IMR-90 (cell line): ENCODE measurements around the gene SLC37A4. TPM values are rescaled to one million over a fixed set of nuclear protein-coding genes. Genes with fewer than 3 reads are reported as not detected.

Experiments used
- ATAC-seq: fragments of 200-7000 bp; cut with Tn5 transposase; 2 replicates; pipeline ENCODE4 v1.9.1; 2020; ENCODE audit warnings: low read depth, mild to moderate bottlenecking, moderate library complexity
- BruUV-seq: library from RNA; stranded (reverse); fragments of 400-500 nt; replicated peaks from 2 replicates; lab custom pipeline; 2021; lab: Mats Ljungman, UMichigan
- CTCF ChIA-PET: fragments of 300-600 bp; formaldehyde crosslinking; extraction: SDS; loops from one replicate; lab custom pipeline; 2021; ENCODE audit warnings: antibody characterized with exemption; lab: Yijun Ruan, JAX
- POLR2A ChIA-PET: fragments of 300-600 bp; sonication (Branson Sonifier 250); formaldehyde crosslinking; loops from one replicate; lab custom pipeline; 2022; ENCODE audit warnings: antibody characterized with exemption; ENCODE audit not compliant: unreplicated experiment; lab: Charles Lee
- DNase-seq: peaks from one replicate; pipeline ENCODE4 v3.0.0; 2013
- H2AFZ ChIP-seq: replicated peaks from 2 replicates; pipeline ENCODE3; 2013; ENCODE audit warnings: low read length, mild to moderate bottlenecking; ENCODE audit not compliant: poor library complexity
- H2AK5ac ChIP-seq: 2 replicates; pipeline ENCODE4 v1.6.1; 2013; ENCODE audit warnings: low read depth, low read length, inconsistent platforms
- H2AK9ac ChIP-seq: replicated peaks from 2 replicates; pipeline ENCODE3; 2013; ENCODE audit warnings: mild to moderate bottlenecking, low read depth, low read length, moderate library complexity; ENCODE audit not compliant: poor library complexity
- H2BK120ac ChIP-seq: 2 replicates; pipeline ENCODE4 v1.6.1; 2013; ENCODE audit warnings: low read depth, low read length, inconsistent platforms
- H2BK15ac ChIP-seq: 3 replicates; pipeline ENCODE4 v1.6.1; 2013; ENCODE audit warnings: low read depth, low read length, inconsistent platforms
- H2BK20ac ChIP-seq: 2 replicates; pipeline ENCODE4 v1.6.1; 2013; ENCODE audit warnings: low read depth, mild to moderate bottlenecking, inconsistent platforms, low read length, moderate library complexity
- H2BK5ac ChIP-seq: 2 replicates; pipeline ENCODE4 v1.6.1; 2013; ENCODE audit warnings: mild to moderate bottlenecking, low read depth, low read length, inconsistent platforms; ENCODE audit not compliant: poor library complexity, severe bottlenecking
- H3K14ac ChIP-seq: replicated peaks from 2 replicates; pipeline ENCODE4 v1.6.1; 2013; ENCODE audit warnings: low read depth, low read length, inconsistent platforms
- H3K18ac ChIP-seq: 2 replicates; pipeline ENCODE4 v1.6.1; 2013; ENCODE audit warnings: low read depth, low read length, control low read depth
- H3K23ac ChIP-seq: 2 replicates; pipeline ENCODE4 v1.6.1; 2013; ENCODE audit warnings: low read depth, low read length, inconsistent platforms
- H3K27ac ChIP-seq: 2 replicates; pipeline ENCODE4 v1.5.1; 2013; ENCODE audit warnings: mild to moderate bottlenecking, control low read depth, low read length; ENCODE audit not compliant: insufficient read depth
- H3K27me3 ChIP-seq: 2 replicates; pipeline ENCODE4 v1.6.1; 2013; ENCODE audit warnings: low read length; ENCODE audit not compliant: control insufficient read depth, insufficient read depth
- H3K36me3 ChIP-seq: 2 replicates; pipeline ENCODE4 v1.6.1; 2013; ENCODE audit warnings: low read length, mixed read lengths; ENCODE audit not compliant: control insufficient read depth, insufficient read depth
- H3K4ac ChIP-seq: 2 replicates; pipeline ENCODE4 v1.6.1; 2013; ENCODE audit warnings: low read depth, low read length, inconsistent platforms
- H3K4me1 ChIP-seq: 2 replicates; pipeline ENCODE4 v1.6.1; 2013; ENCODE audit warnings: low read length, mixed read lengths; ENCODE audit not compliant: control insufficient read depth, insufficient read depth
- H3K4me2 ChIP-seq: 2 replicates; pipeline ENCODE4 v1.6.1; 2013; ENCODE audit warnings: low read depth, mild to moderate bottlenecking, control low read depth, low read length, moderate library complexity
- H3K4me3 ChIP-seq: 2 replicates; pipeline ENCODE4 v1.5.1; 2013; ENCODE audit warnings: low read depth, mild to moderate bottlenecking, control low read depth, low read length, moderate library complexity; ENCODE audit not compliant: insufficient read depth
- H3K56ac ChIP-seq: 2 replicates; pipeline ENCODE4 v1.6.1; 2013; ENCODE audit warnings: low read length, inconsistent platforms; ENCODE audit not compliant: insufficient read depth; ENCODE audit errors: extremely low read depth
- H3K79me1 ChIP-seq, 2 experiments: 2 replicates each; pipeline ENCODE4 v1.6.1; 2013; ENCODE audit warnings: low read length in 2 of 2, inconsistent platforms in 1 of 2, low read depth in 1 of 2
- H3K9ac ChIP-seq: 2 replicates; pipeline ENCODE4 v1.6.1; 2013; ENCODE audit warnings: low read depth, low read length, control low read depth
- H3K9me1 ChIP-seq: 2 replicates; pipeline ENCODE4 v1.6.1; 2013; ENCODE audit warnings: low read length, inconsistent platforms; ENCODE audit not compliant: insufficient read depth
- H3K9me3 ChIP-seq: 2 replicates; pipeline ENCODE4 v1.6.1; 2013; ENCODE audit warnings: low read length; ENCODE audit not compliant: control insufficient read depth, insufficient read depth
- H4K20me1 ChIP-seq: 2 replicates; pipeline ENCODE4 v1.6.1; 2013; ENCODE audit warnings: low read length, inconsistent platforms; ENCODE audit not compliant: insufficient read depth
- H4K5ac ChIP-seq: 2 replicates; pipeline ENCODE4 v1.6.1; 2013; ENCODE audit warnings: mild to moderate bottlenecking, low read depth, low read length, control low read depth
- H4K8ac ChIP-seq, 2 experiments: 2 replicates each; pipeline ENCODE4 v1.6.1; 2013; ENCODE audit warnings: low read depth in 2 of 2, low read length in 2 of 2, control low read depth in 1 of 2, inconsistent platforms in 1 of 2
- H4K91ac ChIP-seq: 2 replicates; pipeline ENCODE4 v1.6.1; 2013; ENCODE audit warnings: low read depth, low read length, inconsistent platforms; ENCODE audit not compliant: insufficient read depth
- BHLHE40 ChIP-seq: fragments of 150-350 bp; IDR thresholded peaks from 2 replicates; pipeline ENCODE4 v1.6.1; 2016; ENCODE audit warnings: mild to moderate bottlenecking, low read depth, low read length
- CEBPB ChIP-seq: IDR thresholded peaks from 2 replicates; pipeline ENCODE4 v1.6.1; 2012; ENCODE audit warnings: low read depth, low read length, improper control_type of control experiment
- CHD1 ChIP-seq: IDR thresholded peaks from 2 replicates; pipeline ENCODE4 v1.6.1; 2012; ENCODE audit warnings: low read depth, low read length, improper control_type of control experiment
- CTCF ChIP-seq: conservative IDR thresholded peaks from 2 replicates; pipeline ENCODE4 v1.5.1; 2012; ENCODE audit warnings: mild to moderate bottlenecking, low read depth, low read length, improper control_type of control experiment
- ELK1 ChIP-seq: fragments of 150-350 bp; IDR thresholded peaks from 2 replicates; pipeline ENCODE4 v1.6.1; 2016; ENCODE audit warnings: low read depth, mild to moderate bottlenecking, low read length, moderate library complexity, borderline replicate concordance
- FOS ChIP-seq: fragments of 150-350 bp; IDR thresholded peaks from 2 replicates; pipeline ENCODE4 v1.6.1; 2016; ENCODE audit warnings: low read depth, low read length
- MAFK ChIP-seq: IDR thresholded peaks from 2 replicates; pipeline ENCODE4 v1.6.1; 2012; ENCODE audit warnings: low read depth, low read length, improper control_type of control experiment
- MAZ ChIP-seq: IDR thresholded peaks from 2 replicates; pipeline ENCODE4 v1.6.1; 2012; ENCODE audit warnings: low read depth, mild to moderate bottlenecking, low read length, improper control_type of control experiment, moderate library complexity, borderline replicate concordance
- MXI1 ChIP-seq: IDR thresholded peaks from 2 replicates; pipeline ENCODE4 v1.6.1; 2012; ENCODE audit warnings: low read depth, mild to moderate bottlenecking, low read length, moderate library complexity, borderline replicate concordance
- NFE2L2 ChIP-seq: fragments of 150-350 bp; IDR thresholded peaks from 2 replicates; pipeline ENCODE4 v1.6.1; 2016; ENCODE audit warnings: low read depth, mild to moderate bottlenecking, low read length
- POLR2A ChIP-seq: IDR thresholded peaks from 2 replicates; pipeline ENCODE4 v1.6.1; 2012; ENCODE audit warnings: mild to moderate bottlenecking, low read depth, low read length
- RAD21 ChIP-seq: IDR thresholded peaks from 2 replicates; pipeline ENCODE4 v1.6.1; 2012; ENCODE audit warnings: low read length, improper control_type of control experiment
- RCOR1 ChIP-seq: IDR thresholded peaks from 2 replicates; pipeline ENCODE4 v1.6.1; 2012; ENCODE audit warnings: mild to moderate bottlenecking, low read length, improper control_type of control experiment; ENCODE audit not compliant: insufficient replicate concordance
- RFX5 ChIP-seq: IDR thresholded peaks from 2 replicates; pipeline ENCODE4 v1.8.0; 2012; ENCODE audit warnings: low read depth, mild to moderate bottlenecking, low read length, moderate library complexity
- SMC3 ChIP-seq: fragments of 150-350 bp; IDR thresholded peaks from 2 replicates; pipeline ENCODE4 v1.6.1; 2016; ENCODE audit warnings: low read depth, mild to moderate bottlenecking, antibody characterized with exemption, low read length, moderate library complexity
- whole genome bisulfite sequencing, 2 experiments: methylation state at CpG; one replicate each; pipeline versions ENCODE4 v1.1.5 to v1.1.7; 2013; ENCODE audit warnings: missing lambda C conversion rate in 2 of 2; ENCODE audit not compliant: insufficient read length in 1 of 2; ENCODE audit errors: extremely low coverage in 2 of 2; 5-methylcytosine and 5-hydroxymethylcytosine counted together
- dilution Hi-C: fragments of 300-500 bp; cut with HindIII; formaldehyde crosslinking; loops from one replicate; pipeline ENCODE4 v1.14.3; 2018; ENCODE audit warnings: low sequenced_read_pairs; ENCODE audit not compliant: unreplicated experiment
- in situ Hi-C: fragments of 300-500 bp; cut with MboI; formaldehyde crosslinking; loops from 3 replicates; pipeline ENCODE4 v1.14.3; 2019; ENCODE audit warnings: low sequenced_read_pairs, inconsistent platforms, mixed read lengths
- intact Hi-C: fragments of 100-400 bp; cut with micrococcal nuclease; formaldehyde crosslinking; loops from 2 replicates; pipeline ENCODE4 v1.10.0; 2022
- polyA plus RNA-seq, 3 experiments: library from polyadenylated mRNA; depleted of rRNA; stranded (reverse); fragments of >200 nt; gene quantifications; 2 replicates each; pipeline ENCODE4 v1.2.3, GENCODE V29; 2012; ENCODE audit warnings: low replicate concordance in 1 of 3
- total RNA-seq: library from RNA; depleted of rRNA; stranded (reverse); fragments of >200 nt; gene quantifications from 2 replicates; pipeline ENCODE4 v1.2.3, GENCODE V29; 2012
- TF ChIP-seq, protein P1 (sequence below): fragments of 150-350 bp; IDR thresholded peaks from 2 replicates; pipeline ENCODE4 v1.6.1; 2017; ENCODE audit warnings: mild to moderate bottlenecking, antibody characterized with exemption, low read length, low read depth

SLC37A4 gene
- total and polyA plus RNA-seq, 2 of the 4 experiments (the other 2 are of a cell fraction): 7.5 to 14.3 TPM

- Histone ChIP-seq H2AFZ (no peak overlapping the region), H3K18ac (no peak overlapping the region), H3K23ac (no peak overlapping the region), H2BK15ac (no peak overlapping the region), H3K56ac (no peak overlapping the region), H2BK20ac (no peak overlapping the region), H3K4me1 (no peaks in the 10 kb centered on the region), H3K79me1 (peaks cover 0 to 2% of the 10 kb centered on the region in 2 experiments; a peak in 2 of 4 replicates), H3K9me1 (no peaks in the 10 kb centered on the region), H4K8ac (no peak overlapping the region), H4K5ac (no peak overlapping the region), H3K9ac (no peak overlapping the region), H4K20me1 (no peaks in the 10 kb centered on the region; the same call in 1 of the 2 replicates), H3K4me3 (no peak overlapping the region), H3K9me3 (no peaks in the 10 kb centered on the region), H3K4me2 (no peak overlapping the region), H2AK5ac (no peak overlapping the region), H3K4ac (no peak overlapping the region), H2AK9ac (no peak overlapping the region), H3K27ac (no peak overlapping the region), H3K27me3 (no peaks in the 10 kb centered on the region), H3K36me3 (peaks cover 62% of the 10 kb centered on the region), H2BK120ac (no peak overlapping the region), H3K14ac (no peak overlapping the region), H4K91ac (no peak overlapping the region), H2BK5ac (no peak overlapping the region)
- POLR2A ChIA-PET: no interaction called here
- intact Hi-C loops (no loop called here), dilution Hi-C loops (no loop called here), in situ Hi-C loops (no loop called here)
- TF ChIP-seq FOS (no peak), POLR2A (no peak), SMC3 (no peak), MAZ (no peak), CHD1 (no peak), RCOR1 (no peak), RAD21 (no peak), BHLHE40 (no peak), NFE2L2 (no peak), CEBPB (no peak), MAFK (no peak), MXI1 (no peak), CTCF (no peak), RFX5 (no peak), ELK1 (no peak)
- TF ChIP-seq, protein P1, sequence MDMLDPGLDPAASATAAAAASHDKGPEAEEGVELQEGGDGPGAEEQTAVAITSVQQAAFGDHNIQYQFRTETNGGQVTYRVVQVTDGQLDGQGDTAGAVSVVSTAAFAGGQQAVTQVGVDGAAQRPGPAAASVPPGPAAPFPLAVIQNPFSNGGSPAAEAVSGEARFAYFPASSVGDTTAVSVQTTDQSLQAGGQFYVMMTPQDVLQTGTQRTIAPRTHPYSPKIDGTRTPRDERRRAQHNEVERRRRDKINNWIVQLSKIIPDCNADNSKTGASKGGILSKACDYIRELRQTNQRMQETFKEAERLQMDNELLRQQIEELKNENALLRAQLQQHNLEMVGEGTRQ: no peak
- no peak for DNase-seq
- no peak for ATAC-seq
- CTCF ChIA-PET: no interaction called here
- 93% methylated on average over 3 of the region's 6 CpGs; no CpG with 5 or more reads in 1 of the 2 experiments for WGBS, 2 experiments
- BruUV-seq: no TSS peak
These were observed 16.5 kb upstream of the SLC37A4 start for GRCh38 chr11:119047205-119047604.
